HG03025 (cell line): Measurements from ENCODE around the gene PTPN4.

Experiments
- ATAC-seq: cut with Tn5 transposase; IDR thresholded peaks from one replicate; pipeline ENCODE4 v1.9.1; 2021; ENCODE audit warnings: mild to moderate bottlenecking, moderate library complexity; ENCODE audit not compliant: unreplicated experiment, low FRiP score

Gene PTPN4, protein sequence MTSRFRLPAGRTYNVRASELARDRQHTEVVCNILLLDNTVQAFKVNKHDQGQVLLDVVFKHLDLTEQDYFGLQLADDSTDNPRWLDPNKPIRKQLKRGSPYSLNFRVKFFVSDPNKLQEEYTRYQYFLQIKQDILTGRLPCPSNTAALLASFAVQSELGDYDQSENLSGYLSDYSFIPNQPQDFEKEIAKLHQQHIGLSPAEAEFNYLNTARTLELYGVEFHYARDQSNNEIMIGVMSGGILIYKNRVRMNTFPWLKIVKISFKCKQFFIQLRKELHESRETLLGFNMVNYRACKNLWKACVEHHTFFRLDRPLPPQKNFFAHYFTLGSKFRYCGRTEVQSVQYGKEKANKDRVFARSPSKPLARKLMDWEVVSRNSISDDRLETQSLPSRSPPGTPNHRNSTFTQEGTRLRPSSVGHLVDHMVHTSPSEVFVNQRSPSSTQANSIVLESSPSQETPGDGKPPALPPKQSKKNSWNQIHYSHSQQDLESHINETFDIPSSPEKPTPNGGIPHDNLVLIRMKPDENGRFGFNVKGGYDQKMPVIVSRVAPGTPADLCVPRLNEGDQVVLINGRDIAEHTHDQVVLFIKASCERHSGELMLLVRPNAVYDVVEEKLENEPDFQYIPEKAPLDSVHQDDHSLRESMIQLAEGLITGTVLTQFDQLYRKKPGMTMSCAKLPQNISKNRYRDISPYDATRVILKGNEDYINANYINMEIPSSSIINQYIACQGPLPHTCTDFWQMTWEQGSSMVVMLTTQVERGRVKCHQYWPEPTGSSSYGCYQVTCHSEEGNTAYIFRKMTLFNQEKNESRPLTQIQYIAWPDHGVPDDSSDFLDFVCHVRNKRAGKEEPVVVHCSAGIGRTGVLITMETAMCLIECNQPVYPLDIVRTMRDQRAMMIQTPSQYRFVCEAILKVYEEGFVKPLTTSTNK

DNA sequence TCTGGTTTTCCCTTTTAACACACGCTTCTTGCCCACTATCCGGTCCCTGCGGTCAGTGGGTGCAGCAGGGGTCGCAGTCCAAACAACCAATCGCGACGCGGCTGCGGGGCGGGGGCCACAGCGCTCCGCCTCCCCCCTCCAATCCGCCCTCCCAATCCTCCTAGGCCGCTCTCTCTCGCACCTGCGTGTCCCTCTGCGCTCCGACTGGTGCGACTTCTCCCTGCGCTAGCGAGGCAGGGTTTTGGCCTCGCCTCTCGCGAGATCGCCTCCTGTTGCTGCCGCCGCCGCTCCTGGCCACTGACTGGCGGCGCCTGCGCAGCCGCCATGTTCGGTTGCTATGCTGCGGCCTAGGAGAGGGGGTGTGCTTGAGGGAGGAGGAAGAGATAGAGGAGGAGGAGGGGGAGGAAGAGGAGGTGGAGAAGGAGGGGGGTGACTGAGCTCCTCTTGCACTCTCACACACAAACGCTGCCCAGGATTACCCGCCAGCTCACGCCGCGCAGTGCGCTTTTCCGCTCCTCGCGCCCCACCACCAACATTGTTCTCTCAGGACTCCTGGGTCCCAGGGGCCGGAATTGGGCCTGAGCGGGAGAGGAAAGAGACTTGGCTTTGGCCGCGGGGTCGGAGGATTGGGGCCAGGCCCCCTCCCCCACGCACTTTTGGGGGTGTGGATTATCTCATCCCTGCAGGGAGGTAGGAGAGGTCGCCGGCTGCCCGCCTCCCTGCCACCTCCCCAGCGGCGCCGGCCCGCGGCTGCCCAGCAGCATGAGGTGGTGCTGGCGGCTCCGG, at the start of gene PTPN4:
Gene PTPN4 (plus strand): TSS at position 472 of the 786 bp plus-strand sequence. CDS start 49,932 bp downstream, outside the sequence.
- peak; percentile 93 for ATAC-seq

DNA sequence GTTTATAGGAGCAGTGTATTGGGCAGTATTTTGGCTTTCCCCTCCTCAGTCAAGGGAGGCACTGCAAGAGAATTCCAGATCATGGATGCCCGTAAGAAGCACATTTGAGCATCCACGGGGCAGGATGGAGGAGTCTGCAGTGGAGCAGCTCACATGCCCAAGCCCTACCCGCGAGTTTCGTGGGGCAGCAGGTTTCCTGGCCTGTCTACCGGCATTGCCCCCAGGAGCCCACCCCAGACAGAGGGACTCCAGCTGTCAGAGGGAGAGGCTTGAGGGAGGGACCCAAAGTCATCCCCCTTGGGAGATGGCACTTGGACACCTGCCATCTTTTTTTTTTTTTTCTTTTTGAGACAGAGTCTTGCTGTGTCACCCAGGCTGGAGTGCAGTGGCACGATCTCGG, 49.4 kb upstream of the PTPN4 start:
- ATAC-seq: no peak

DNA sequence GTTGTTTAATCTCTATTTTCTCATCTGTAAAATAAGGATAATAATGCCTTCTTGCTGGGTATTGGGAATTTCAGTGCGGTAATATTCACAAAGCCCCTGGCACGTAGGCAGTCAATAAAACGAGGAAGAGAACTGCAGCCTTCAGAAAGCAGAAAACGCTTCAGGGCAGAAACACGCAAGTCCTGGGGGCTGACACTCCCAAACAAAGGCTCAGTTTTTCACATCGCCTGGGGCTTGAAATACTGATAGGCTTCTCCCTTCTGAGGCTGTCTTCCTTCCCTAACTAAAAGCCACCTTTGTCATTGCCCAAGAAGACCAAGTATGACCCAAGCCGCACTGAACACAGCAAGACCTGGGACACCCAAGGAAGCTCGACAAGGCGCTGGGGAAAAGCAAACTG, 48.4 kb upstream of the PTPN4 start:
- no peak for ATAC-seq

- no peak for ATAC-seq
Observed at GRCh38 chr2:119712571-119712970, 47.2 kb upstream of the PTPN4 start.

- ATAC-seq: no peak
Observed at GRCh38 chr2:119713819-119714490, 45.8 kb upstream of the PTPN4 start.

- ATAC-seq: no peak
Observed at GRCh38 chr2:119715409-119716283, 44.1 kb upstream of the PTPN4 start.

GRCh38 chr2:119716284-119716672, 43.4 kb upstream of the PTPN4 start:
- no peak for ATAC-seq

DNA sequence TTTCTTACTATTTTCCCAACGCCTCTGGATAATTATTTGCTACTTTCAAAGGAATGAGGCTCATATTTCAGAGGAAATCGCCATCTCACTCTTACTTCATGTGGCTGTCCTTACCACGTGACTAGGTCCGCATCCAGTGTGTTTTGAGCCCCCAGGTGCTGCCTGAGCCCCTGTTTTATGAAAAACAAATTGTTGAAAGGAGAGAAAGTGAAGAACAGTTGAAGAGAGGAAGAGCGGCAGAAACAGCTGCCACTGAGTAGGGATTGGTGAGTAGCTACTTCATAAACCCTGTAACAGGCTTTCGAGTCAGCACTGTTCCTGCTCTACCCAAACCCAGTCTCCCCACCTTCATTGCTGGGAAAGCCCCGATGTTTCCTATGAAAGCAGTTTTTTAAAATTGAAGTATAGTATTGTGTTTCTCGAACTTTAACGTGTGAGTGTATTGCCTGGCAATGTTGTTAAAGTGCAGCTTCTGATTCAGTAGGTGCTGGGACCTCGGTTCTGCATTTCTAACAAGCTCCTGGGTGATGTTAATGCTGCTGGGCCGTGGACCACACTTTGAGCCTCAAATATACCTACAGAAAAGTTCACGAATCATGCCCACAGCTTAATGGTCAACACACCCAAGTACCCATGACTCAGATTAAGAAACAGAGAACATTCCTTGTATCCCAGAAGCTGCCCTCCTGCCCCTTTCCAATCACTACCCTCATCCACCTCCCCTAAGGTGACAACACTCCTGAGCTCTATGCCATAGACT, 41.0 kb upstream of the PTPN4 start:
- no peak for ATAC-seq

GRCh38 chr2:119719261-119719627, 40.5 kb upstream of the PTPN4 start:
- no peak for ATAC-seq

DNA sequence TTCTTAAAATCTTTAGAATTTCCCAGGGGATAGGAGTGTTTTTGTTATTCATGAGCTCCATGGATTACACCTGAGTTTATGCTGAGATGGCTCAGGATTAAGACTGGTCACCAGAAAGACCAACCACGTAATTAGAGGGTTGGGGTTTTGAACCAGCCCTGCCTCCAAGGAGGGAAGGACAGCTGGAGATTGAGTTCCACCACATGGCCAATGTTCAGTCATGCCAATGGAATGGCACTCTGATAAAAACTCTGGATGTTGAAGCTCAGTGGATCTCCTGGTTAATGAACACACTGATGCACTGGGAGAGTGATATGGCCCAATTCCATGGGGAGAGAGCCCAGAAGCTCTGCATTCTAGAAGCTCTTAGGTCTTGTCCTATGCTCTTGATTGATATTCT, 38.7 kb upstream of the PTPN4 start:
- ATAC-seq: no peak

DNA sequence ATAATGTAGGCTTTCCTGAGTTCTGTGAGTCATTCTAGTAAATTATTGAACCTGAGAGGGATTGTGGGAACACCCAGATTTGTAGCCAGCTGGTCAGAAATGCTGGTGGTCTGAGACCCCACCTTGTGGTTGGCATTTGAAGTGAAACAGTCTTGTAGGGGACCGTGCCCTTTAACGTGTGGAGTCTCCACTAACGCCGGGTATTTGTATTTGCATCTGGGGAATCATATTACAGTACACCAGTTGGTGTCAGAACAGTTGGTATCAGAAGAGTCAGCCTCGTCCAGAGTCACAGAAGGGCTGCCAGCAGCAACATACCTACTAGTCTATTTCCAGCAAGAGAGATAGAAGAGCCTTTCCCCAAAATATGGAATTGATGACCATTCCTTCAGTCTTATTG, 38.3 kb upstream of the PTPN4 start:
- ATAC-seq: no peak

DNA sequence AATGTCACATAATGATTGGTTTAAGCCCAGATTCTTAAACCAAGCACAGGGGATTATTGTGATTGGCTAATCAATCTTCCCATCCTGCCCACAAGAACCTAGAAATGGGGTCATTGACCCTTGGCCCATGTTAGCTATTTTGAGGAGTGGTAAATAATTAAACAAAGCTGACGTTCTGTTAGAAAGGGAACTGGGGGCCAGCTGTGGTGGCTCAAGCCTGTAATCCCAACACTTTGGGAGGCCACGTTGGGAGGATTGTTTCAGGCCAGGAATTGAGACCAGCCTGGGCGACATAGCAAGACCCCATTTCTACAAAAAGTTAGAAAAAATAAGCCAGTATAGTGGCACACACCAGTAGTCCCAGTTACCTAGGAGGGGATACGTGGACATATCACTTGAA, 37.8 kb upstream of the PTPN4 start:
- no peak for ATAC-seq

DNA sequence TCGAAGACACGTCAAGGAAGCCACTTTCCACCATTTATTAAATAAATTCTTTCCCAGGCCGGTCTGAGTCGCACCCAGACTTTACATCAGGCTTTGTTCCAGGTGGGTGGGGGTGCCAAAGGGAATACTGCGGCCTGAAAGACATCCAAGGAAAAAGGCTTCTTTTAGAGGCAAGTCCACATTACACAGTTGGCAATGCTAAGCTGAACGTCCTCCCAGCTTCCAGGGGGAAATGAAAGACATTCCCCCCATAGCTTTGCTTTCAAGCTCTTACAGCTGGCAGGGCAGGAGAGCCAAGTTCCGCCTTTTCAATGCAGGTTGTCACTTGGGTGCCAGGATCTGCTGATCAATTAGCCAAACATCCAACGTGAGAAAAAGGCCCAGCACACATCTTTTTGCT, 36.5 kb upstream of the PTPN4 start:
- no peak for ATAC-seq

- ATAC-seq: no peak
Observed at GRCh38 chr2:119723784-119724467, 35.8 kb upstream of the PTPN4 start.

GRCh38 chr2:119724656-119725485, 34.9 kb upstream of the PTPN4 start:
- ATAC-seq: no peak

GRCh38 chr2:119727493-119727892, 32.2 kb upstream of the PTPN4 start:
- no peak for ATAC-seq

DNA sequence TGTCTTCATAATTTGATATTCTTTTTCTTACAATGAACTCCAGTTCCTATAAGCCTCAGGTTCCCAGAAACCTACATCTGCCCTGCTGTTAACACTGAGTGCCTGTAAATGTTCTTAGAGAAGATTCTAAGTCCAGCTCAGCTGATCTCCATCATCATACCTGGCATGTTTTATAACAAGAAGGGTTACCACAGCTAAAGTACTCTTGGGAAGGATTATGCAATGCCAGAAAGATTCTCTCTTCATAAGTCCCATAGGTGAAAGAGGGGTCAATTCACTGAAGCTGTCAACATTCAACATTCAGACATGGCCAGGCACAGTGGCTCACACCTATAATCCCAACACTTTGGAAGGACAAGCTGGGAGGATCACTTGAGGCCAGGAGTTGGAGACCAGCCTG, 31.3 kb upstream of the PTPN4 start:
- no peak for ATAC-seq
